ENCODE data around the gene OR4K5.

Gene OR4K5

DNA sequence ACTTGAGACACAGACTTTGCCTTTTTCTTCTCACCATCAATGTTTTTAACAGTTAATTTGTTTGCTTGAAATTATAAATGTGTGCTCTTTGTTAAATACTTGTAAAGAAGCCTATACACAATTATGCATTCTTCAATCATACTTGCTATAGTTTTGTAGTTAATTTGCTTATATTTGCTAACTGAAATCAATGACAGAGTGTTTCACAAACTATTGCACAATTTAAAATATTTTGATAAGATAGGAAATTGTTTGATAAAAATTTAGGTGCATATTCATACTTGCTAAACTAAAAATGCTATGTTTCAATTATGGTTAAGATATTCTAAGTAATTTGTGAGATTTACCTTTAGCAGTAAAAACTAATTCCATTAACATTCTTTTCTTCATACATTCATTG, 13.7 kb upstream of the OR4K5 start:
- POLR2A ChIA-PET: no interaction called here
- H3K36me3 ChIP-seq (ENCODE audit: control insufficient read depth in 2 of 2, insufficient read depth in 1 of 2, low read length in 2 of 2): no peaks in the 10 kb centered on the region
- no peak overlapping the region for H3K4me3 ChIP-seq (ENCODE audit: low read depth, low read length)
- H3K9me3 ChIP-seq (ENCODE audit: control insufficient read depth, insufficient read depth, low read depth, low read length): no peaks in the 10 kb centered on the region
- CTCF ChIA-PET: no interaction called here
- H3K27ac ChIP-seq (ENCODE audit: extremely low read depth, low read depth, low read length): no peak overlapping the region
- no peak for TF ChIP-seq ZNF561 (tag by site-specific recombination; IDR thresholded peaks at IDR 0.05; ENCODE audit: borderline replicate concordance)
- TF ChIP-seq BCL11A (tag by site-specific recombination; IDR thresholded peaks at IDR 0.05; ENCODE audit: low read depth): no peak
- TF ChIP-seq ZNF785 (tag by site-specific recombination; IDR thresholded peaks at IDR 0.05): no peak
- H3K4me1 ChIP-seq (ENCODE audit: control insufficient read depth, insufficient read depth, low read length): no peaks in the 10 kb centered on the region

GRCh38 chr14:19911114-19911513, 9.3 kb upstream of the OR4K5 start:
- Histone ChIP-seq H3K4me1 (ENCODE audit: control insufficient read depth, insufficient read depth, low read length) (no peaks in the 10 kb centered on the region), H3K4me3 (ENCODE audit: low read depth, low read length) (no peak overlapping the region), H3K36me3 (ENCODE audit: control insufficient read depth in 2 of 2, insufficient read depth in 1 of 2, low read length in 2 of 2) (no peaks in the 10 kb centered on the region), H3K27ac (ENCODE audit: extremely low read depth, low read depth, low read length) (no peak overlapping the region), H3K9me3 (ENCODE audit: control insufficient read depth, insufficient read depth, low read depth, low read length) (no peaks in the 10 kb centered on the region)
- ChIA-PET POLR2A (no interaction called here), CTCF (no interaction called here)
- TF ChIP-seq, protein P1, sequence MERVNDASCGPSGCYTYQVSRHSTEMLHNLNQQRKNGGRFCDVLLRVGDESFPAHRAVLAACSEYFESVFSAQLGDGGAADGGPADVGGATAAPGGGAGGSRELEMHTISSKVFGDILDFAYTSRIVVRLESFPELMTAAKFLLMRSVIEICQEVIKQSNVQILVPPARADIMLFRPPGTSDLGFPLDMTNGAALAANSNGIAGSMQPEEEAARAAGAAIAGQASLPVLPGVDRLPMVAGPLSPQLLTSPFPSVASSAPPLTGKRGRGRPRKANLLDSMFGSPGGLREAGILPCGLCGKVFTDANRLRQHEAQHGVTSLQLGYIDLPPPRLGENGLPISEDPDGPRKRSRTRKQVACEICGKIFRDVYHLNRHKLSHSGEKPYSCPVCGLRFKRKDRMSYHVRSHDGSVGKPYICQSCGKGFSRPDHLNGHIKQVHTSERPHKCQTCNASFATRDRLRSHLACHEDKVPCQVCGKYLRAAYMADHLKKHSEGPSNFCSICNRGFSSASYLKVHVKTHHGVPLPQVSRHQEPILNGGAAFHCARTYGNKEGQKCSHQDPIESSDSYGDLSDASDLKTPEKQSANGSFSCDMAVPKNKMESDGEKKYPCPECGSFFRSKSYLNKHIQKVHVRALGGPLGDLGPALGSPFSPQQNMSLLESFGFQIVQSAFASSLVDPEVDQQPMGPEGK (tag by site-specific recombination; IDR thresholded peaks at IDR 0.05): no peak
- TF ChIP-seq ATF2 (tag by site-specific recombination; IDR thresholded peaks at IDR 0.05; ENCODE audit: low read depth): no peak
- TF ChIP-seq ZNF501 (tag by site-specific recombination; IDR thresholded peaks at IDR 0.05): no peak
- no peak for TF ChIP-seq ZNF600 (tag by site-specific recombination; IDR thresholded peaks at IDR 0.05)
- no peak for TF ChIP-seq ZNF629 (tag by site-specific recombination; IDR thresholded peaks at IDR 0.05)
- TF ChIP-seq ZNF23 (tag by site-specific recombination; IDR thresholded peaks at IDR 0.05; ENCODE audit: borderline replicate concordance): no peak
- TF ChIP-seq ZNF549 (tag by site-specific recombination; IDR thresholded peaks at IDR 0.05): no peak
- TF ChIP-seq ZNF544 (tag by site-specific recombination; IDR thresholded peaks at IDR 0.05): no peak
- TF ChIP-seq TCF7L2 (IDR thresholded peaks at IDR 0.05; ENCODE audit: borderline replicate concordance, low read depth, low read length): no peak
- no peak for TF ChIP-seq ZNF670 (tag by site-specific recombination; IDR thresholded peaks at IDR 0.05; ENCODE audit: low read depth)
- TF ChIP-seq HOXD13 (CRISPR knock-in tag; IDR thresholded peaks at IDR 0.05; ENCODE audit: borderline replicate concordance): no peak
- no peak for TF ChIP-seq ZBTB1 (tag by site-specific recombination; IDR thresholded peaks at IDR 0.05)
- no peak for TF ChIP-seq ZNF350 (tag by site-specific recombination; IDR thresholded peaks at IDR 0.05)
- TF ChIP-seq WT1 (tag by site-specific recombination; IDR thresholded peaks at IDR 0.05): no peak
- no peak for TF ChIP-seq ZNF747 (tag by site-specific recombination; IDR thresholded peaks at IDR 0.05)
- TF ChIP-seq ZFP3 (tag by site-specific recombination; IDR thresholded peaks at IDR 0.05; ENCODE audit: low read depth): no peak
- TF ChIP-seq ZNF423 (tag by site-specific recombination; IDR thresholded peaks at IDR 0.05): no peak
- TF ChIP-seq ZSCAN23 (tag by site-specific recombination; IDR thresholded peaks at IDR 0.05): no peak
- TF ChIP-seq, protein P2, sequence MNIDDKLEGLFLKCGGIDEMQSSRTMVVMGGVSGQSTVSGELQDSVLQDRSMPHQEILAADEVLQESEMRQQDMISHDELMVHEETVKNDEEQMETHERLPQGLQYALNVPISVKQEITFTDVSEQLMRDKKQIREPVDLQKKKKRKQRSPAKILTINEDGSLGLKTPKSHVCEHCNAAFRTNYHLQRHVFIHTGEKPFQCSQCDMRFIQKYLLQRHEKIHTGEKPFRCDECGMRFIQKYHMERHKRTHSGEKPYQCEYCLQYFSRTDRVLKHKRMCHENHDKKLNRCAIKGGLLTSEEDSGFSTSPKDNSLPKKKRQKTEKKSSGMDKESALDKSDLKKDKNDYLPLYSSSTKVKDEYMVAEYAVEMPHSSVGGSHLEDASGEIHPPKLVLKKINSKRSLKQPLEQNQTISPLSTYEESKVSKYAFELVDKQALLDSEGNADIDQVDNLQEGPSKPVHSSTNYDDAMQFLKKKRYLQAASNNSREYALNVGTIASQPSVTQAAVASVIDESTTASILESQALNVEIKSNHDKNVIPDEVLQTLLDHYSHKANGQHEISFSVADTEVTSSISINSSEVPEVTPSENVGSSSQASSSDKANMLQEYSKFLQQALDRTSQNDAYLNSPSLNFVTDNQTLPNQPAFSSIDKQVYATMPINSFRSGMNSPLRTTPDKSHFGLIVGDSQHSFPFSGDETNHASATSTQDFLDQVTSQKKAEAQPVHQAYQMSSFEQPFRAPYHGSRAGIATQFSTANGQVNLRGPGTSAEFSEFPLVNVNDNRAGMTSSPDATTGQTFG (tag by site-specific recombination; IDR thresholded peaks at IDR 0.05; ENCODE audit: borderline replicate concordance): no peak

Measured in HEK293 (cell line).